Fibroblast of skin of right biceps (primary cell): Measurements from ENCODE around the gene CASP10.

Source experiments
- DNase-seq: peaks from one replicate; pipeline ENCODE4 v3.0.0-alpha.2; 2013

CASP10 gene

DNA sequence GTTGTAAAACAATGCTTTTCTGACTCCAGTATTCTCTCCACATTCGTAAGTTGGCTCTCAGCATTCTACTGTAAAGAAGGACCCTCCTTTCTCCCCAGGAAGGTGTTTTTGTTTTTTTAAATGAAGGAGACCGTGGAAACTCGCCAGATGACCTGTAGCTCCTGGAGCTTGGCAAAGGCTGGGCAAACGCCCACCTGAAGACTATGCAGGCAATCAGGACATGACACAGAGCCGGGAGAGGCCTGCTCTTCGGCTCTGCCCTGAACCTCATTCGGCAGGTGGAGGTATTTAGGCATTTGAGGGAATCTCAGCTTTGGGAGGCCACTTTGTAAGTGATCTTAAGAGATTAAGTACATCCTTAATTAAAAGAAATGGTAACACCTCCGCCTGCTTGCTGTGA, 17.4 kb downstream of the CASP10 start:
- DNase-seq, result no peak

DNA sequence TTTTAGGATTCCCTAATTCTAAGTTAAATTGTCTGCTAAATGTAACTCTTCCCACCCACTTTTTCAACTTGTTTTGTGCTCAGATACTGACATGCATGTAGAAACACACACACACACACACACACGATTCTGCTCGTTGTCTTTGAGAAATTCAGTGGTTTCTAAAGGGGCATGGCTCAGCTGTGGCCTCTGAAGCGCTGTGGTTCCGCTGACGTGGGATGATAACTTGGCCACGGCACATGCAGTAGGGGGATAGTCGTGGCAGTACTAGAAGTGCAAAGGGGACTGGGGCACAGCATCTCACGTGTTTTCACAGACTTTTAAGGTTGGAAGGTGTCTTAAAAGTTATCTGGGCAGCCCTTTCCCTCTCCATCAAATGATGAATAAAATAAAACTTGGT, 18.4 kb downstream of the CASP10 start:
- DNase-seq, result no peak

DNA sequence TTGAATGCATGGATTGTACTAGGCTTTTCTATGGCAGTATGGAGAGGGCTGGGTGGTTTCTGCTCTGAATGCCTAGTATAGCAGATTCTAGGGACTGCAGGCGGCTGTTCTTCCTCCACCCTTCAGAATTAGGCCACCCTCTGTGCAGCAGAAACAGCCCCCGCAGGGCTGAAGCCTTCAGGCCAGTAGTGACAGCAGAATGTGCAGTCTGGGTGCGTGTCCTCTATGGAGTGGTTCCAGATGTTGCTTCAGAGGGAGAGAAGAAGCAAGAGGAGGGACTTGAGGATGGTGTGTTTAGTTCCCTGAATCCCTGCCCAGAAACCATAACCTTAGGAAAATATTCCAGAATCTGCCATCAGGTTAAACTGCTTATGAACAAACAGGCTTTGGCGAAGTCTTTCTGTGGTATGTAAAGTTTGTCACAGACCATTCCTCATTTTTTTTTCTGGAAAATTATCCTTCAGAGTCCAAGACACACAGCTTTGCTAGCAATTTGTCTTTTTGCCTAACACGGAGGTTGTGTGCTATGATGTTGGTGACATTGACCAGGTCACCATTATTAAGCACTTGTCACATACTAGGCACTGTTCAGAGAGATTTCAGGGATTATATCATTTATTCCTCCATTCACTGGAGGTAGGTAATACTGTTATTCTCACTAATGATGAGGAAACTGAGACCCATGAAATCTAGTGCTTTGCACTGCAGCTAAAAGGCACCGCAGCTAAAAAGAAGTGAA, 21.1 kb downstream of the CASP10 start:
- DNase-seq, result peak; percentile 40

GRCh38 chr2:201204655-201205514, 21.9 kb downstream of the CASP10 start:
- no peak for DNase-seq

- peak; percentile 49 for DNase-seq
Observed at GRCh38 chr2:201205515-201205849, 22.5 kb downstream of the CASP10 start.

GRCh38 chr2:201208563-201209252, 25.8 kb downstream of the CASP10 start:
- no peak for DNase-seq

GRCh38 chr2:201215963-201216362, 33.0 kb downstream of the CASP10 start:
- DNase-seq, result no peak

DNA sequence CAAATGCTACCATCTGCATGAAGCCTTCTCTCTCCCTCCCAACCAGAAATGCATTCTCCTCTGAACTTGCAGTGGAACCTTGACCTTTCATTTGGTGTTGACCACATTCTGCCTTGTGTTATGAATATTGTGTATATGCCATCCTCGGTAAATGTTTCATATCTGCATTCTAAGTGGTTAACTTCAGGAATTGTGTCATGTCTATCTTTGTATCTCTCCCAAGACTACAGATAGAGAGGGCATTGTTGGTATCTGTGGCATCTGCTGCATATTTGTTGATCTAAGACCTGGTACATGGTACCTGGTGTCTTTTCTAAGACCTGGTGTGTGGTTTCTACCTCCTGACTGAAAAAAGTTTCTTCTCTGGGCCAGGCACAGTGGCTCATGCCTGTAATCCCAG, 34.0 kb downstream of the CASP10 start:
- no peak for DNase-seq

DNA sequence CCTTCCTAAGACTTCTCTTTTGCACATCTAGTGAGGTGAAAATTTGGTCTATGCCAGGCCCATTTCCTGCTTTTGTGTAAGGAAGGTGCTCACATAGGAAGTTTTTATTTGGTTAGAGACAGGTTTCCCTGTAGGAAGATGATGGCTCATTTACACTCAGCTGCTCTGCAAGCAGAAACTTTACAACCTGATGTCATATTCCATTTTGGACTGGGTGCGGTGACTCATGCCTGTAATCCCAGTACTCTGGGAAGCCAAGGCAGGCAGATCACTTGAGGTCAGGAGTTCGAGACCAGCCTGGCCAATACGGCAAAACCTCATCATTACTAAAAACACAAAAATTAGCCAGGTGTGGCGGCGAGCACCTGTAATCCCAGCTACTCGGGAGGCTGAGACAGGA, 35.8 kb downstream of the CASP10 start:
- DNase-seq, result no peak

DNA sequence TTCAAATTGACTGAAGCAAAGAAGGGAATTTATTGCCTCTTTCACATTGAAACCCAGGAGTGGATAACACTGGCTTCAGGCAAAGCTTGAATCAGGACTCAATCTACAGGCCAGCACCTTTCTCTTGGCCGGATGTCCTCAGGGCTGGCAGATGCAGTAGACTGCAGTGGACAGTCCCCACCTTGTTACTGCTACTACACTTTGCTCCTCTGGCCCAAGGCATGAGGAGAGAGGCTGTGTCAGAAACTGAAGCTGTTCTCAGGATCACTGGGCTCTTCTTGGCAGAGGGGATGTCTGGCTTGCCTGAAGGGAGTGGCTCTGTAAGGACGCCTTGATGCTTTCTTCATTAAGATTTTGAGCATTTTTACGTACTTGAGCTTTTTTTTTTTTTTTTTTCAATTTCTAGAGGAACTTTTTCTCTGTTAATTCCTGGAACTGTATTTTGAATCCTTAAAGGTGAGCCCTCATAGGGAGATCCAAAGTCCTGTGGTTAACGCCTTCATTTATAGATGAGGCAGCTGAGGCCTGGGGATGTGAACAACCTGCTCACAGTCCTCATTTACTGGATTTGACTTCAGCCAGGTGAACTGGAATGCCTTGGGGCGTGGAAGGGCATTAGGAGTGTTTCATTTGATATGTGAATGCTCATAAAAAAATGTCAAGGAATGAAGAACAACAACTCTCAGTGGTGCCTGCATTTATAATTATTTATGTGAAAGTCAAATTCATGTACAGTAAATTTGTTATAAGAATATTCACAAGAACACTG, 36.6 kb downstream of the CASP10 start:
- no peak for DNase-seq

DNA sequence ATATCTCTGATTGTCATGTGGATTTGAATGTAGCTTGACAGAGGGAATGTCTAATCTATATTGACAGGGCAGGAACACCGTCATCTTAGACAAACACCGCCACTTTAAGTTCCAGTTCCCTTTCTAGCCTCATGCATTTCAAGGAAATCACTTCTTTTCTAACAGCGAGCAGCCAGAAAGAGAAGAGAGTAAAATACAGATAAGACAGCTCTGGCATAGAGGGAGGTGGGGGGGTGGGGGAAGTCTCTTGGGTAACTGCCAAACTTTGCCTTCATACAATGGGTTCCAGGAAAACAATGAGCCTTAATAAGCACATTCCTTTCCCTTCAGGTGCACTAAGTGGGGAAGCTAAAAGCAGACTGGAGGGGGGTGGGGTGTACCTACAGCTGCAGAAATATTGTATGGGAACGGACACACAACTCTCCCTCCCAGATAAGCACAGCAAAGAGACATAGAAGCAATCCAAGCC, 37.2 kb downstream of the CASP10 start:
- DNase-seq, result no peak

DNA sequence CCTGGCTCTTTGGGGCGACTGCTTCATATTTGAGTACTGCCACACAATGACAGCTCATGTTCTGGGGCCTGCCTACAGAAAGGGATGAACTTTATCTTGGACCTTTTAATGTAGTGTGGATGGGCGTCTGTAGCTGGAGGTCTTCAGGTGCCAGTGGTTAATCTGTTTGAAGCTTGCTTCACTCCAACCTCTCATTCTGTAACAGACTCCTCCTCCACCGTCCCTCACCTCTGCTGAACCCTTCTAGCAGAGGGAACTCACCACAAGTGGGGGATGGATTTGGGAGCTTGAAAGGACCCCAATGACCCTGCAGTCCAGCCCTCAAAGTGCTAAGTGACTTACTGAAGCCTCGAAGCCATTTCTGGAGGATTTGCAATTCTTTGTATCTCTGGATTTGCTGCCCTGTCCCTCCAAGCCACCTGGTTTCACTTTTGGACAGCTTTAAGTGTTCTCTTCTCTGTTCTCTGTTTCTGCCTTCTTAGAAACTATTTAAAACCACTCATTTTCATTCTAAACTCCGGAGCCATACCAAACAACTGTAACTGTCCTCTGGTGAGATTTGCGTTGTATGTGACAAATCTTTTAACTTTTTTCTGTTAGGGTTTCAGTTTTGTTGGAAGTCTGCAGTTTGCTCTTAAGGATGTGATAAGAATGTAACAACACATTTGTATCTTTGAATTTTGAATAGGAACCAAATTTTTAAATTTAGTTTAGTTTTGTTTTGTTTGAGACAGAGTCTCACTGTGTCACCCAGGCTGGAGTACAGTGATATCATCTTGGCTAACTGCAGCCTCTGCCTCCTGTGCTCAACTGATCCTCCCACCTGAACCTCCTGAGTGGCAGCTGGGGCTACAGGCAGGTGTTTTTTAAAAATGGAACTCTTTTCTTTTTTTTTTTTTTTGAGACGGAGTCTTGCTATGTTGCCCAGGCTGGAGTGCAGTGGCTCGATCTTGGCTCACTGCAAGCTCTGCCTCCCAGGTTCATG, 40.4 kb downstream of the CASP10 start:
- DNase-seq, result no peak

- DNase-seq, result no peak
Observed at GRCh38 chr2:201228271-201228911, 45.5 kb downstream of the CASP10 start.

GRCh38 chr2:201228912-201229290, 46.0 kb downstream of the CASP10 start:
- DNase-seq, result no peak

DNA sequence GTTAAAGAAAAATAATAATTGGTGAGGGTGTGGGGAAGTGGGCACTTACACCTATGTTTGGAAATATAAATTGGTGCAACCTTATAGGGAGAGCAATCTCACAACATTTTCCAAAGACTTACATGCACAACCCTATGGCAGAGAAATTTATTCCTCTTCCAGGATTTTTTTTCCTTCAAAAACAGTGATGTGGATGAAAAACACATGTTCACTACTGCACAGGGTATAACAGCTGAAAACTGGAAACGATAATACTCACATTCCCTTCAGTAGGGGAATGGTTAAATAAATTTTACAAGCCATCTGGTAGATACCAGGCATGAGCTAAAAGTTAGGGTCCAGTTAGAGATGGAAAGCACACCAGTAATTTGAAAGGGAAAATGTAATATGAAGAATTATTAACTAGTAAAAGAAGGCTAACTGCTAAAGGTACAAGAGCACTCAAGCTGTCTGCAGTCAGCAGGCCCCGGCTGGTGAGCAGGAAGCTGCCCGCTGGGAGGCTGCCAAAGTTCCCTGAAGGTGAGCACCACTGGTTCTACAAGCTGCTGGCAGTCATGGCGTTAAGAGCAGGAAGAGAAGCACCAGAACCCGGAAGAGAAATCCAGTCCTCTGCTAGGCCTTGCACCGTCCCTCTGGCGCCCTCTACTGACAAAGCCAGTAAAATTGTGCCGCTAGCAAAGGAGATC, 49.0 kb downstream of the CASP10 start:
- peak; percentile 89 for DNase-seq

GRCh38 chr2:201232467-201232815, 49.5 kb downstream of the CASP10 start:
- no peak for DNase-seq

GRCh38 chr2:201233192-201233811, 50.4 kb downstream of the CASP10 start:
- DNase-seq, result peak; percentile 8

GRCh38 chr2:201233812-201234662, 51.1 kb downstream of the CASP10 start:
- DNase-seq, result no peak

DNA sequence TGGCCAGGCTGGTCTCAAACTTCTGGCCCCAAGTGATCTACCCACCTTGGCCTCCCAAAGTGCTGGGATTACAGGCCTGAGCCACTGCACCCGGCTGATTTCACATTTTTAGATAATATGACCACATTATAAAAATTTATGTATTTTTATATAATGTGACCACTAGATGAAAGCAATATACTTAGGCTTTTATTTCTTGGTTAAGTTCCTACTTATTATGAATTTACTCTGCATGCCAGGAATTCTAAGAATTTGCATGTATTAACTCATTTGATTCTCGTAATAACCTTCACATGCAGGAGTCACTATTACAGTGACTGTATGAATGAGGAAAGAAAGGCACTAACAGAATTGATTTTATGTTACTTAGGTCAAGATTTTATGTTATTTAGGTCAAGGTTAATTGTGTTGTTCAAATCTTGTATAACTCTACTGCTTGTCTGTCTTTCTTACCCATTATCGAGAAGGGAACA, 51.8 kb downstream of the CASP10 start:
- peak; percentile 47 for DNase-seq
